HEK293 (cell line): ENCODE measurements around the gene OTUB1.

Experiments
- ATF2 ChIP-seq: fragments of 450-650 bp; formaldehyde crosslinking; IDR thresholded peaks from 2 replicates; pipeline ENCODE4 v1.5.1; 2016; ENCODE audit warnings: missing biosample characterization, missing genetic modification characterization, low read depth
- IKZF3 ChIP-seq: fragments of 450-650 bp; IDR thresholded peaks from 2 replicates; pipeline ENCODE4 v1.5.0; 2018; ENCODE audit warnings: missing biosample characterization, mild to moderate bottlenecking, missing genetic modification characterization, moderate library complexity
- KLF1 ChIP-seq: fragments of 450-650 bp; formaldehyde crosslinking; IDR thresholded peaks from 2 replicates; pipeline ENCODE4 v1.5.1; 2016; ENCODE audit warnings: missing biosample characterization, missing genetic modification characterization
- MZF1 ChIP-seq: fragments of 450-650 bp; formaldehyde crosslinking; IDR thresholded peaks from 2 replicates; pipeline ENCODE4 v1.5.1; 2017; ENCODE audit warnings: missing biosample characterization, missing genetic modification characterization, borderline replicate concordance
- OVOL3 ChIP-seq: fragments of 450-650 bp; formaldehyde crosslinking; IDR thresholded peaks from 2 replicates; pipeline ENCODE4 v1.5.1; 2016; ENCODE audit warnings: missing biosample characterization, missing genetic modification characterization
- SCRT2 ChIP-seq: fragments of 450-650 bp; formaldehyde crosslinking; IDR thresholded peaks from 2 replicates; pipeline ENCODE4 v1.5.1; 2016; ENCODE audit warnings: missing biosample characterization, missing genetic modification characterization
- ZBTB21 ChIP-seq: fragments of 450-650 bp; formaldehyde crosslinking; IDR thresholded peaks from 2 replicates; pipeline ENCODE4 v1.5.1; 2017; ENCODE audit warnings: missing biosample characterization, missing genetic modification characterization
- ZFHX2 ChIP-seq: fragments of 450-650 bp; formaldehyde crosslinking; conservative IDR thresholded peaks from 2 replicates; pipeline ENCODE4 v1.5.1; 2016; ENCODE audit warnings: missing biosample characterization, missing genetic modification characterization
- ZNF19 ChIP-seq: fragments of 450-650 bp; formaldehyde crosslinking; IDR thresholded peaks from 2 replicates; pipeline ENCODE4; 2016; ENCODE audit warnings: missing biosample characterization, missing genetic modification characterization, low read depth
- ZNF23 ChIP-seq: fragments of 450-650 bp; formaldehyde crosslinking; IDR thresholded peaks from 2 replicates; pipeline ENCODE4 v1.5.1; 2016; ENCODE audit warnings: missing biosample characterization, missing genetic modification characterization, borderline replicate concordance
- ZNF24 ChIP-seq: fragments of 450-650 bp; formaldehyde crosslinking; IDR thresholded peaks from 2 replicates; pipeline ENCODE4 v1.5.1; 2016; ENCODE audit warnings: missing biosample characterization, missing genetic modification characterization
- ZNF37A ChIP-seq: fragments of 450-650 bp; IDR thresholded peaks from 2 replicates; pipeline ENCODE4 v1.5.1; 2018; ENCODE audit warnings: missing biosample characterization, missing genetic modification characterization
- ZNF398 ChIP-seq: fragments of 450-650 bp; formaldehyde crosslinking; IDR thresholded peaks from 2 replicates; pipeline ENCODE4 v1.5.1; 2017; ENCODE audit warnings: missing biosample characterization, missing genetic modification characterization
- ZNF610 ChIP-seq: fragments of 450-650 bp; formaldehyde crosslinking; IDR thresholded peaks from 2 replicates; pipeline ENCODE4 v1.5.1; 2016; ENCODE audit warnings: missing biosample characterization, missing genetic modification characterization, borderline replicate concordance
- ZNF791 ChIP-seq: fragments of 450-650 bp; formaldehyde crosslinking; IDR thresholded peaks from 2 replicates; pipeline ENCODE4 v1.5.1; 2016; ENCODE audit warnings: missing biosample characterization, missing genetic modification characterization
- ZSCAN5A ChIP-seq: fragments of 450-650 bp; formaldehyde crosslinking; IDR thresholded peaks from 2 replicates; pipeline ENCODE4 v1.5.1; 2016; ENCODE audit warnings: missing biosample characterization, missing genetic modification characterization
- TF ChIP-seq, protein P1 (sequence below): fragments of 450-650 bp; formaldehyde crosslinking; IDR thresholded peaks from 2 replicates; pipeline ENCODE4 v1.5.1; 2017; ENCODE audit warnings: missing biosample characterization, mild to moderate bottlenecking, missing genetic modification characterization, moderate library complexity
- TF ChIP-seq, protein P2 (sequence below): fragments of 450-650 bp; formaldehyde crosslinking; IDR thresholded peaks from 2 replicates; pipeline ENCODE4 v1.5.1; 2016; ENCODE audit warnings: missing biosample characterization, missing genetic modification characterization
- TF ChIP-seq, protein P3 (sequence below): fragments of 450-650 bp; formaldehyde crosslinking; IDR thresholded peaks from 2 replicates; pipeline ENCODE4 v1.5.0; 2017; ENCODE audit warnings: missing biosample characterization, missing genetic modification characterization, borderline replicate concordance

Gene OTUB1

GRCh38 chr11:63986156-63986931, at the start of gene OTUB1 (continued):
- 0 out of 2 replicates have a peak, but pooled peaks have one; percentile 5 for TF ChIP-seq ZFHX2
- TF ChIP-seq, protein P1, sequence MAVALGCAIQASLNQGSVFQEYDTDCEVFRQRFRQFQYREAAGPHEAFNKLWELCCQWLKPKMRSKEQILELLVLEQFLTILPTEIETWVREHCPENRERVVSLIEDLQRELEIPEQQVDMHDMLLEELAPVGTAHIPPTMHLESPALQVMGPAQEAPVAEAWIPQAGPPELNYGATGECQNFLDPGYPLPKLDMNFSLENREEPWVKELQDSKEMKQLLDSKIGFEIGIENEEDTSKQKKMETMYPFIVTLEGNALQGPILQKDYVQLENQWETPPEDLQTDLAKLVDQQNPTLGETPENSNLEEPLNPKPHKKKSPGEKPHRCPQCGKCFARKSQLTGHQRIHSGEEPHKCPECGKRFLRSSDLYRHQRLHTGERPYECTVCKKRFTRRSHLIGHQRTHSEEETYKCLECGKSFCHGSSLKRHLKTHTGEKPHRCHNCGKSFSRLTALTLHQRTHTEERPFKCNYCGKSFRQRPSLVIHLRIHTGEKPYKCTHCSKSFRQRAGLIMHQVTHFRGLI (tag by site-specific recombination) = peak; percentile 25; the same call in 1 of the 2 replicates
- TF ChIP-seq ZNF37A (tag by site-specific recombination) = no peak
- no peak for TF ChIP-seq ZNF23 (tag by site-specific recombination)
- peak; percentile 17; the same call in 1 of the 2 replicates for TF ChIP-seq ZNF398 (tag by site-specific recombination)
- peak; percentile 89 for TF ChIP-seq SCRT2 (tag by site-specific recombination)
- TF ChIP-seq KLF1 = peak; percentile 57
- no peak for TF ChIP-seq ZNF791 (tag by site-specific recombination)
- no peak for TF ChIP-seq MZF1 (tag by site-specific recombination)
- TF ChIP-seq, protein P2, sequence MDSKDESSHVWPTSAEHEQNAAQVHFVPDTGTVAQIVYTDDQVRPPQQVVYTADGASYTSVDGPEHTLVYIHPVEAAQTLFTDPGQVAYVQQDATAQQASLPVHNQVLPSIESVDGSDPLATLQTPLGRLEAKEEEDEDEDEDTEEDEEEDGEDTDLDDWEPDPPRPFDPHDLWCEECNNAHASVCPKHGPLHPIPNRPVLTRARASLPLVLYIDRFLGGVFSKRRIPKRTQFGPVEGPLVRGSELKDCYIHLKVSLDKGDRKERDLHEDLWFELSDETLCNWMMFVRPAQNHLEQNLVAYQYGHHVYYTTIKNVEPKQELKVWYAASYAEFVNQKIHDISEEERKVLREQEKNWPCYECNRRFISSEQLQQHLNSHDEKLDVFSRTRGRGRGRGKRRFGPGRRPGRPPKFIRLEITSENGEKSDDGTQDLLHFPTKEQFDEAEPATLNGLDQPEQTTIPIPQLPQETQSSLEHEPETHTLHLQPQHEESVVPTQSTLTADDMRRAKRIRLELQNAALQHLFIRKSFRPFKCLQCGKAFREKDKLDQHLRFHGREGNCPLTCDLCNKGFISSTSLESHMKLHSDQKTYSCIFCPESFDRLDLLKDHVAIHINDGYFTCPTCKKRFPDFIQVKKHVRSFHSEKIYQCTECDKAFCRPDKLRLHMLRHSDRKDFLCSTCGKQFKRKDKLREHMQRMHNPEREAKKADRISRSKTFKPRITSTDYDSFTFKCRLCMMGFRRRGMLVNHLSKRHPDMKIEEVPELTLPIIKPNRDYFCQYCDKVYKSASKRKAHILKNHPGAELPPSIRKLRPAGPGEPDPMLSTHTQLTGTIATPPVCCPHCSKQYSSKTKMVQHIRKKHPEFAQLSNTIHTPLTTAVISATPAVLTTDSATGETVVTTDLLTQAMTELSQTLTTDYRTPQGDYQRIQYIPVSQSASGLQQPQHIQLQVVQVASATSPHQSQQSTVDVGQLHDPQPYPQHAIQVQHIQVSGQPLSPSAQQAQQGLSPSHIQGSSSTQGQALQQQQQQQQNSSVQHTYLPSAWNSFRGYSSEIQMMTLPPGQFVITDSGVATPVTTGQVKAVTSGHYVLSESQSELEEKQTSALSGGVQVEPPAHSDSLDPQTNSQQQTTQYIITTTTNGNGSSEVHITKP (tag by site-specific recombination) = peak; percentile 99
- TF ChIP-seq, protein P3, sequence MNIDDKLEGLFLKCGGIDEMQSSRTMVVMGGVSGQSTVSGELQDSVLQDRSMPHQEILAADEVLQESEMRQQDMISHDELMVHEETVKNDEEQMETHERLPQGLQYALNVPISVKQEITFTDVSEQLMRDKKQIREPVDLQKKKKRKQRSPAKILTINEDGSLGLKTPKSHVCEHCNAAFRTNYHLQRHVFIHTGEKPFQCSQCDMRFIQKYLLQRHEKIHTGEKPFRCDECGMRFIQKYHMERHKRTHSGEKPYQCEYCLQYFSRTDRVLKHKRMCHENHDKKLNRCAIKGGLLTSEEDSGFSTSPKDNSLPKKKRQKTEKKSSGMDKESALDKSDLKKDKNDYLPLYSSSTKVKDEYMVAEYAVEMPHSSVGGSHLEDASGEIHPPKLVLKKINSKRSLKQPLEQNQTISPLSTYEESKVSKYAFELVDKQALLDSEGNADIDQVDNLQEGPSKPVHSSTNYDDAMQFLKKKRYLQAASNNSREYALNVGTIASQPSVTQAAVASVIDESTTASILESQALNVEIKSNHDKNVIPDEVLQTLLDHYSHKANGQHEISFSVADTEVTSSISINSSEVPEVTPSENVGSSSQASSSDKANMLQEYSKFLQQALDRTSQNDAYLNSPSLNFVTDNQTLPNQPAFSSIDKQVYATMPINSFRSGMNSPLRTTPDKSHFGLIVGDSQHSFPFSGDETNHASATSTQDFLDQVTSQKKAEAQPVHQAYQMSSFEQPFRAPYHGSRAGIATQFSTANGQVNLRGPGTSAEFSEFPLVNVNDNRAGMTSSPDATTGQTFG = no peak
- no peak for TF ChIP-seq ZBTB21 (tag by site-specific recombination)
- 0 out of 2 replicates have a peak, but pooled peaks have one; percentile 53 for TF ChIP-seq ZNF24 (tag by site-specific recombination)
- no peak for TF ChIP-seq ZNF19
- TF ChIP-seq ZSCAN5A = 0 out of 2 replicates have a peak, but pooled peaks have one; percentile 51
- TF ChIP-seq OVOL3 (tag by site-specific recombination) = no peak
- peak; percentile 50; the same call in 1 of the 2 replicates for TF ChIP-seq ZNF610 (tag by site-specific recombination)
- TF ChIP-seq IKZF3 (tag by site-specific recombination) = peak; percentile 94
- no peak for TF ChIP-seq ATF2 (tag by site-specific recombination)
